ENCODE data around the gene PDZK1. TPM values are rescaled to one million over a fixed set of nuclear protein-coding genes. Genes with fewer than 3 reads are reported as not detected.
"Not testable (repeated sequence)": the region's sequence is repeated elsewhere in the genome, so short reads cannot be mapped to it uniquely, and the experiment has no call there.

PDZK1 gene
- total RNA-seq, 1 donor from 2014 or later = 8.7 TPM

- no peak for DNase-seq
These were observed 3.3 kb upstream of the PDZK1 start for GRCh38 chr1:145710291-145711027.

GRCh38 chr1:145708063-145708462, 895 bp upstream of the PDZK1 start:
- no peak for DNase-seq

- no peak for DNase-seq
These were observed 993 bp downstream of the PDZK1 start for GRCh38 chr1:145706086-145706664.

- no peak for DNase-seq
These were observed 1.5 kb downstream of the PDZK1 start for GRCh38 chr1:145705622-145706021.

- no peak for DNase-seq
These were observed 4.3 kb downstream of the PDZK1 start for GRCh38 chr1:145702826-145703225.

- DNase-seq = no peak
These were observed 5.1 kb downstream of the PDZK1 start for GRCh38 chr1:145702052-145702451.

- DNase-seq = no peak
These were observed 5.8 kb downstream of the PDZK1 start for GRCh38 chr1:145701306-145701862.

- DNase-seq = no peak
These were observed 10.6 kb downstream of the PDZK1 start for GRCh38 chr1:145696630-145696960.

- no peak for DNase-seq
These were observed 11.1 kb downstream of the PDZK1 start for GRCh38 chr1:145695821-145696629.

- no peak for DNase-seq
These were observed 14.3 kb downstream of the PDZK1 start for GRCh38 chr1:145692785-145693443.

GRCh38 chr1:145690587-145691558, 16.3 kb downstream of the PDZK1 start:
- no peak for DNase-seq

- no peak for DNase-seq
These were observed 17.2 kb downstream of the PDZK1 start for GRCh38 chr1:145689922-145690321.

- no peak for DNase-seq
These were observed 18.2 kb downstream of the PDZK1 start for GRCh38 chr1:145688924-145689323.

- no peak for DNase-seq
These were observed 18.8 kb downstream of the PDZK1 start for GRCh38 chr1:145688328-145688727.

- DNase-seq = not testable (repeated sequence)
These were observed 21.1 kb downstream of the PDZK1 start for GRCh38 chr1:145686078-145686477.

- not testable (repeated sequence) for DNase-seq
These were observed 22.3 kb downstream of the PDZK1 start for GRCh38 chr1:145684858-145685257.

- not testable (repeated sequence) for DNase-seq
These were observed 34.0 kb downstream of the PDZK1 start for GRCh38 chr1:145673217-145673616.

- DNase-seq = not testable (repeated sequence)
These were observed 36.0 kb downstream of the PDZK1 start for GRCh38 chr1:145670995-145671745.

GRCh38 chr1:145665015-145665414, 42.2 kb downstream of the PDZK1 start:
- DNase-seq = not testable (repeated sequence)

- not testable (repeated sequence) for DNase-seq
These were observed 44.7 kb downstream of the PDZK1 start for GRCh38 chr1:145662502-145662901.

Measured in skin of body (tissue), 2 donors.